Endothelial cell of umbilical vein (primary cell): ENCODE results near the gene ANO4. TPM values are rescaled to one million over a fixed set of nuclear protein-coding genes. Genes with fewer than 3 reads are reported as not detected.

ENCODE experiments used
- BruUV-seq: library from RNA; stranded (reverse); fragments of 400-500 nt; replicated peaks from 2 replicates; lab custom pipeline; 2021; lab: Mats Ljungman, UMichigan
- CTCF ChIA-PET: fragments of 300-600, 350-600 bp; sonication (Branson Sonifier 250); formaldehyde crosslinking; loops from one replicate; lab custom pipeline; 2021; ENCODE audit warnings: antibody characterized with exemption, inconsistent platforms; lab: Charles Lee
- POLR2A ChIA-PET: fragments of 300-600, 350-600 bp; sonication (Branson Sonifier 250); formaldehyde crosslinking; loops from one replicate; lab custom pipeline; 2021; ENCODE audit warnings: antibody characterized with exemption, inconsistent platforms; lab: Charles Lee
- DNase-seq: peaks from one replicate; pipeline ENCODE4 v3.0.0-alpha.2; 2011; ENCODE audit warnings: low read depth, low spot score
- FAIRE-seq: peaks from 2 replicates; lab custom pipeline; 2011; peaks lifted over from hg19 to GRCh38; lab: Jason Lieb, UNC
- H2AFZ ChIP-seq: 2 replicates; pipeline ENCODE4 v1.6.0; 2012; ENCODE audit warnings: low read depth, low read length, control low read depth, inconsistent platforms
- H3K27ac ChIP-seq: 2 replicates; pipeline ENCODE4 v1.5.1; 2011; ENCODE audit warnings: low read depth, mild to moderate bottlenecking, control low read depth, low read length, moderate library complexity; ENCODE audit not compliant: insufficient read depth
- H3K27me3 ChIP-seq, 2 experiments: 2 replicates each; pipeline versions ENCODE4 v1.6.0 to v1.6.1; 2011; ENCODE audit warnings: low read length in 2 of 2, mixed read lengths in 1 of 2; ENCODE audit not compliant: control insufficient read depth in 2 of 2, insufficient read depth in 2 of 2
- H3K36me3 ChIP-seq, 2 experiments: 2 replicates in 1 of 2; 3 replicates in 1 of 2; pipeline ENCODE4 v1.5.1; 2011; ENCODE audit warnings: low read length in 2 of 2, mild to moderate bottlenecking in 1 of 2, moderate library complexity in 1 of 2; ENCODE audit not compliant: control insufficient read depth in 2 of 2, insufficient read depth in 2 of 2; ENCODE audit errors: extremely low read depth in 1 of 2
- H3K4me1 ChIP-seq: 3 replicates; pipeline ENCODE4 v1.5.1; 2011; ENCODE audit warnings: mild to moderate bottlenecking, low read length; ENCODE audit not compliant: control insufficient read depth, insufficient read depth; ENCODE audit errors: extremely low read depth
- H3K4me2 ChIP-seq: 2 replicates; pipeline ENCODE4 v1.6.1; 2011; ENCODE audit warnings: low read length, control low read depth, mixed read lengths; ENCODE audit not compliant: insufficient read depth
- H3K4me3 ChIP-seq, 3 experiments: fragments of 200-600 bp in 1 of 3; sonication (generic), shearing (Covaris generic) in 1 of 3; replicated peaks in 1 of 3; 2 replicates each; pipeline ENCODE4 v1.5.1; 2011 to 2016; ENCODE audit warnings: control low read depth in 3 of 3, low read length in 3 of 3, mild to moderate bottlenecking in 2 of 3, inconsistent platforms in 1 of 3, low read depth in 1 of 3, moderate library complexity in 1 of 3; ENCODE audit not compliant: insufficient read depth in 1 of 3
- H3K79me2 ChIP-seq: 2 replicates; pipeline ENCODE4 v1.6.0; 2012; ENCODE audit warnings: low read length, inconsistent platforms; ENCODE audit not compliant: control insufficient read depth, insufficient read depth
- H3K9ac ChIP-seq: replicated peaks from 2 replicates; pipeline ENCODE3; 2011; ENCODE audit warnings: low read length, control low read depth; ENCODE audit not compliant: insufficient read depth; ENCODE audit errors: extremely low read depth
- H3K9me1 ChIP-seq: replicated peaks from 3 replicates; pipeline ENCODE4 v1.6.0; 2011; ENCODE audit warnings: mild to moderate bottlenecking, low read length; ENCODE audit not compliant: control insufficient read depth, insufficient read depth; ENCODE audit errors: extremely low read depth
- H3K9me3 ChIP-seq: replicated peaks from 2 replicates; pipeline ENCODE4 v1.5.1; 2012; ENCODE audit warnings: low read length, inconsistent platforms; ENCODE audit not compliant: control insufficient read depth, insufficient read depth
- H4K20me1 ChIP-seq: replicated peaks from 2 replicates; pipeline ENCODE3; 2011; ENCODE audit warnings: mild to moderate bottlenecking, low read length; ENCODE audit not compliant: control insufficient read depth, insufficient read depth; ENCODE audit errors: extremely low read depth
- EZH2 ChIP-seq: IDR thresholded peaks from 2 replicates; pipeline ENCODE4 v1.6.1; 2012; ENCODE audit warnings: borderline replicate concordance, low read depth, mild to moderate bottlenecking, moderate library complexity, low read length, inconsistent platforms; ENCODE audit not compliant: severe bottlenecking
- FOS ChIP-seq: IDR thresholded peaks from 2 replicates; pipeline ENCODE4 v1.6.1; 2011; ENCODE audit warnings: mild to moderate bottlenecking, low read length, moderate library complexity, borderline replicate concordance; ENCODE audit not compliant: insufficient read depth
- GATA2 ChIP-seq: IDR thresholded peaks from 2 replicates; pipeline ENCODE4 v1.7.0; 2011; ENCODE audit warnings: low read depth, mild to moderate bottlenecking, moderate library complexity, mixed read lengths, low read length; ENCODE audit not compliant: insufficient read length, insufficient read depth
- JUN ChIP-seq: IDR thresholded peaks from 2 replicates; pipeline ENCODE4 v1.6.1; 2011; ENCODE audit warnings: borderline replicate concordance, low read depth; ENCODE audit not compliant: insufficient read length, insufficient read depth
- MAX ChIP-seq: IDR thresholded peaks from 2 replicates; pipeline ENCODE4 v1.6.1; 2011; ENCODE audit not compliant: insufficient read depth, insufficient read length
- MYC ChIP-seq: IDR thresholded peaks from one replicate; pipeline ENCODE4 v1.6.1; 2011; ENCODE audit warnings: mild to moderate bottlenecking, low read depth, low read length
- POLR2A ChIP-seq: IDR thresholded peaks from 2 replicates; pipeline ENCODE4 v1.6.1; 2012; ENCODE audit warnings: low read depth, mild to moderate bottlenecking, control low read depth, low read length
- POLR2AphosphoS5 ChIP-seq: IDR thresholded peaks from 2 replicates; pipeline ENCODE4 v1.6.1; 2012; ENCODE audit warnings: low read depth, mild to moderate bottlenecking, control low read depth, low read length, moderate library complexity; ENCODE audit not compliant: insufficient read depth
- dilution Hi-C: fragments of 300-500 bp; cut with MboI; formaldehyde crosslinking; loops from one replicate; pipeline ENCODE4 v1.15.0; 2019; ENCODE audit warnings: low sequenced_read_pairs; ENCODE audit not compliant: extremely low pct_ligation_motif_present
- intact Hi-C: fragments of 100-400 bp; cut with micrococcal nuclease; formaldehyde crosslinking; loops from one replicate; pipeline ENCODE4 v1.10.0; 2022
- polyA plus RNA-seq, 4 experiments: library from polyadenylated mRNA; depleted of rRNA in 3 of 4; stranded (reverse) in 3 of 4; unstranded in 1 of 4; fragments of >200 nt; gene quantifications; 2 replicates each; pipeline versions ENCODE4 v1.2.1 to v1.2.3, GENCODE V29; 2011 to 2012; ENCODE audit warnings: missing spikeins in 1 of 4
- total RNA-seq: library from RNA; stranded (reverse); gene quantifications from 2 replicates; pipeline ENCODE4 v1.2.3, GENCODE V29; 2021
- TF ChIP-seq, protein P1 (sequence below), 2 donors: IDR thresholded peaks; 1 replicate in 1 of 2; 2 replicates in 1 of 2; pipeline ENCODE4 v1.5.1; 2011; ENCODE audit warnings: low read length in 2 of 2, mild to moderate bottlenecking in 2 of 2, moderate library complexity in 2 of 2, control low read depth in 1 of 2, inconsistent platforms in 1 of 2, low read depth in 1 of 2; ENCODE audit not compliant: insufficient read depth in 1 of 2; ENCODE audit errors: extremely low read depth in 1 of 2

The ANO4 gene
- total and polyA plus RNA-seq, 2 donors (not counting 3 experiments of a cell fraction or from before 2014, with no cell fraction given), result 0.25 TPM; not detected in 1

GRCh38 chr12:100859063-100859627 is 64.6 kb downstream of the ANO4 start:
- FAIRE-seq (no peak), DNase-seq (no peak)
- intact Hi-C loops (no loop called here), dilution Hi-C loops (no loop called here)
- TF ChIP-seq GATA2 (no peak), JUN (no peak), POLR2A (no peak), EZH2 (no peak), MYC (no peak), MAX (no peak), POLR2AphosphoS5 (no peak), FOS (no peak)
- TF ChIP-seq, protein P1, sequence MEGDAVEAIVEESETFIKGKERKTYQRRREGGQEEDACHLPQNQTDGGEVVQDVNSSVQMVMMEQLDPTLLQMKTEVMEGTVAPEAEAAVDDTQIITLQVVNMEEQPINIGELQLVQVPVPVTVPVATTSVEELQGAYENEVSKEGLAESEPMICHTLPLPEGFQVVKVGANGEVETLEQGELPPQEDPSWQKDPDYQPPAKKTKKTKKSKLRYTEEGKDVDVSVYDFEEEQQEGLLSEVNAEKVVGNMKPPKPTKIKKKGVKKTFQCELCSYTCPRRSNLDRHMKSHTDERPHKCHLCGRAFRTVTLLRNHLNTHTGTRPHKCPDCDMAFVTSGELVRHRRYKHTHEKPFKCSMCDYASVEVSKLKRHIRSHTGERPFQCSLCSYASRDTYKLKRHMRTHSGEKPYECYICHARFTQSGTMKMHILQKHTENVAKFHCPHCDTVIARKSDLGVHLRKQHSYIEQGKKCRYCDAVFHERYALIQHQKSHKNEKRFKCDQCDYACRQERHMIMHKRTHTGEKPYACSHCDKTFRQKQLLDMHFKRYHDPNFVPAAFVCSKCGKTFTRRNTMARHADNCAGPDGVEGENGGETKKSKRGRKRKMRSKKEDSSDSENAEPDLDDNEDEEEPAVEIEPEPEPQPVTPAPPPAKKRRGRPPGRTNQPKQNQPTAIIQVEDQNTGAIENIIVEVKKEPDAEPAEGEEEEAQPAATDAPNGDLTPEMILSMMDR (IDR thresholded peaks at IDR 0.05; ENCODE audit: extremely low read depth in 1 of 2, insufficient read depth in 1 of 2, low read depth in 1 of 2, low read length in 2 of 2), result no peak
- no peak overlapping the region for H3K9ac ChIP-seq
- H2AFZ ChIP-seq, result no peak overlapping the region
- no peaks in the 10 kb centered on the region for H3K9me3 ChIP-seq
- H3K27ac ChIP-seq, result no peak overlapping the region
- H3K79me2 ChIP-seq, result no peaks in the 10 kb centered on the region
- H3K27me3 ChIP-seq, result no peaks in the 10 kb centered on the region
- BruUV-seq, result no TSS peak
- no peaks in the 10 kb centered on the region for H3K4me1 ChIP-seq
- no peak overlapping the region for H3K4me3 ChIP-seq
- ChIA-PET POLR2A (no interaction called here), CTCF (no interaction called here)
- no peaks in the 10 kb centered on the region for H3K9me1 ChIP-seq
- H4K20me1 ChIP-seq, result no peaks in the 10 kb centered on the region
- H3K36me3 ChIP-seq, result no peaks in the 10 kb centered on the region
- H3K4me2 ChIP-seq, result no peak overlapping the region
